Gastroesophageal sphincter (tissue), 3 donors: Measurements from ENCODE around the gene TCF25.

Experiments used
- CTCF ChIP-seq, 4 experiments: fragments of 200-600 bp in 2 of 4; fragments of 450-650 bp in 2 of 4; sonication (generic) in 1 of 4; IDR thresholded peaks; one replicate each; pipeline ENCODE4 v1.5.1; 2017 to 2019; ENCODE audit warnings: antibody characterized with exemption in 4 of 4, mild to moderate bottlenecking in 2 of 4, moderate library complexity in 2 of 4
- EP300 ChIP-seq: sonication (generic); formaldehyde crosslinking; IDR thresholded peaks from one replicate; pipeline ENCODE4 v1.6.1; 2017; ENCODE audit warnings: antibody characterized with exemption, mild to moderate bottlenecking

- TF ChIP-seq CTCF (IDR thresholded peaks at IDR 0.05) (no peak), EP300 (no peak)
Measured at GRCh38 chr16:89870440-89870839, 3.0 kb upstream of the TCF25 start.
